ENCODE data around the gene MIER1.

GRCh38 chr1:67005068-67005467 lies 80.3 kb downstream of the MIER1 start:
- TF ChIP-seq, protein P1, sequence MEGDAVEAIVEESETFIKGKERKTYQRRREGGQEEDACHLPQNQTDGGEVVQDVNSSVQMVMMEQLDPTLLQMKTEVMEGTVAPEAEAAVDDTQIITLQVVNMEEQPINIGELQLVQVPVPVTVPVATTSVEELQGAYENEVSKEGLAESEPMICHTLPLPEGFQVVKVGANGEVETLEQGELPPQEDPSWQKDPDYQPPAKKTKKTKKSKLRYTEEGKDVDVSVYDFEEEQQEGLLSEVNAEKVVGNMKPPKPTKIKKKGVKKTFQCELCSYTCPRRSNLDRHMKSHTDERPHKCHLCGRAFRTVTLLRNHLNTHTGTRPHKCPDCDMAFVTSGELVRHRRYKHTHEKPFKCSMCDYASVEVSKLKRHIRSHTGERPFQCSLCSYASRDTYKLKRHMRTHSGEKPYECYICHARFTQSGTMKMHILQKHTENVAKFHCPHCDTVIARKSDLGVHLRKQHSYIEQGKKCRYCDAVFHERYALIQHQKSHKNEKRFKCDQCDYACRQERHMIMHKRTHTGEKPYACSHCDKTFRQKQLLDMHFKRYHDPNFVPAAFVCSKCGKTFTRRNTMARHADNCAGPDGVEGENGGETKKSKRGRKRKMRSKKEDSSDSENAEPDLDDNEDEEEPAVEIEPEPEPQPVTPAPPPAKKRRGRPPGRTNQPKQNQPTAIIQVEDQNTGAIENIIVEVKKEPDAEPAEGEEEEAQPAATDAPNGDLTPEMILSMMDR (IDR thresholded peaks at IDR 0.05; ENCODE audit: low read depth, low read length, poor library complexity, severe bottlenecking): no peak
- no peak for TF ChIP-seq EZH2phosphoT487 (IDR thresholded peaks at IDR 0.05; ENCODE audit: borderline replicate concordance, low read length)

Measured in DOHH2 (cell line).